AG09319 (cell line): Measurements from ENCODE around the gene CEP78.

Experiments used
- DNase-seq: peaks from one replicate; pipeline ENCODE4 v3.0.0-alpha.2; 2010; ENCODE audit warnings: low read depth; ENCODE audit errors: extremely low read depth
- CTCF ChIP-seq: IDR thresholded peaks from 2 replicates; pipeline ENCODE4 v1.5.1; 2011; ENCODE audit warnings: low read depth, mild to moderate bottlenecking, inconsistent platforms, low read length, moderate library complexity

CEP78 gene

GRCh38 chr9:78324682-78325081 lies 88.8 kb downstream of the CEP78 start:
- TF ChIP-seq CTCF = no peak
- DNase-seq = no peak

- peak; percentile 20 for DNase-seq
Measured at GRCh38 chr9:78325343-78325742, 89.5 kb downstream of the CEP78 start.

GRCh38 chr9:78325846-78326360 lies 90.0 kb downstream of the CEP78 start:
- no peak for TF ChIP-seq CTCF
- no peak for DNase-seq

More at GRCh38 chr9:78325343-78325742, 89.5 kb downstream of the CEP78 start:
- TF ChIP-seq CTCF = no peak

GRCh38 chr9:78326564-78326963 lies 90.7 kb downstream of the CEP78 start:
- DNase-seq = no peak
- no peak for TF ChIP-seq CTCF
